HuH-7 (cell line): Measurements from ENCODE around the gene YY1AP1.
A peak's percentile ranks its signal among the peaks of the same experiment; 100 is the strongest.
"Not testable (repeated sequence)": the region's sequence is repeated elsewhere in the genome, so short reads cannot be mapped to it uniquely, and the experiment has no call there.

ENCODE experiments used
- DNase-seq: peaks from one replicate; pipeline ENCODE4 v3.0.0; 2011; ENCODE audit warnings: low spot score

The YY1AP1 gene

DNA sequence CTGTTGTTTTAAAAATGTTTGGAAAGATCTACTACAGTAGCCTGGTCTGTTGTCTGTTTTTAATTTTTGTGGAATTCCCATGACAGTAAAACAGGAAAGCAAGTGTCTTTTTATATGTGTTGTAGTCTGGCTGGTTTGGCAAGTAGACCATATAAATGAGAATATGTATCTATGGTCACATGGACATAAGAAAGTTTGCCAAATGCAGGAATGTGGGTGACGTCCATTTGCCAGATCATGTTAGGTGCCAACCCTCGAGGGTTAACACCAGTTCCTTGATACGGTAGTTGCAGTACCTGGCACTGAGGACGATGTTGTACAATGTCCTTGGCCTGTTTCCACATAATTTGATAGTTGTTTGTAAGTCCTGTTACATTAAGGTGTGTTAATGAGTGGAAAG lies 6.5 kb upstream of the YY1AP1 start:
- DNase-seq = no peak

- DNase-seq = no peak
Observed at GRCh38 chr1:155694167-155694566, 5.6 kb upstream of the YY1AP1 start.

GRCh38 chr1:155691992-155692528 lies 3.5 kb upstream of the YY1AP1 start:
- DNase-seq = no peak

- peak; percentile 89 for DNase-seq
Observed at GRCh38 chr1:155689081-155689607, 570 bp upstream of the YY1AP1 start, which contains the start of gene DAP3. DAP3 (plus strand) TSS chr1:155689091; CDS start chr1:155709780, 20,689 bp downstream.

DNA sequence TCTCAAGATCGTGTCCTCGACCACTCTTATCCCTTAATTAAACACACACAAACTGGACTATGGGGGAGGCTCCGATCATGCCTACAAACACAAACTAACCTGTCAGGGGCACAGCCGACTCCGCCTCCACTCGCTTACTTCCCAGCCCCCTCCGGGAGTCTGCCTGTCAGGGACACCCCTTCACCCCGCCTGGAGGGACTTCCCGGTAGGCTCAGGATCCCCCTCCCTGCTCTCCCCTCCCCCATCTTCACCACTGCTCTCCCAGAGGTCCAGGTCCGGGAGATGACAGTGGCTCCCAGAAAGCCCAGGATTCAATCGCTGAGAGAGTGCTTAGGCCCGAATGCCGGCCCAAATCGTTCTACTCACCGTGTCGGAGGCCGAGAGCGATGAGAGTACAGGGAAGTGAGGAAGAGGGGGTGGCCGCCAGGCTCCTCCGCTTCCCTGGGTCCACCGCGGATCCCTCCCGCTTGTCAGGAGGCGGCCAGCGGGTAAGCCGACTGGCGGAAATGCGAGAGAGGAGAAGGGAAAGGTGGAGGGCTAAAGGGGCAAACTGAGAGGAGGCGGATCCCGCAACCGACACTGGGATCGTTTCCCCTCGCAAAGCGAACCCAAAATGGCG lies 760 bp downstream of the YY1AP1 start:
- DNase-seq = not testable (repeated sequence)

- DNase-seq = no peak
Observed at GRCh38 chr1:155681776-155682175, 6.8 kb downstream of the YY1AP1 start.

- no peak for DNase-seq
Observed at GRCh38 chr1:155680531-155680930, 8.0 kb downstream of the YY1AP1 start.

- not testable (repeated sequence) for DNase-seq
Observed at GRCh38 chr1:155678992-155679391, 9.6 kb downstream of the YY1AP1 start.

DNA sequence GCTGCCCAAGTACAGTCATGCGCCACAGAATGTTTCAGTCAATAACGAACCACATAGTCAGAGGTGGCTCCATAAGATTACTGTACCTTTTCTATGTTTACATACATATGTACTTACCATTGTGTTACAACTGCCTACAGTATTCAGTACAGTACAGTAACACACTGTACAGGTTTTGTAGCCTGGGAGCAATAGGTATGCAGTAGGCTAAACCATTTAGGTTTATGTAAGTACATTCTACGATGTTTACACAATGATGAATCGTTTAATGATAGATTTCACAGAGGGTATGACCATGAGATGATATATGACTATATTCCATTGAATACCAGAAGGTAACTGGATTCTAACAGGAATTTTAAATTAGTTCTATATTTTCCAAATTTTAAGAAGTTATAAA lies 10.5 kb downstream of the YY1AP1 start:
- DNase-seq = no peak

DNA sequence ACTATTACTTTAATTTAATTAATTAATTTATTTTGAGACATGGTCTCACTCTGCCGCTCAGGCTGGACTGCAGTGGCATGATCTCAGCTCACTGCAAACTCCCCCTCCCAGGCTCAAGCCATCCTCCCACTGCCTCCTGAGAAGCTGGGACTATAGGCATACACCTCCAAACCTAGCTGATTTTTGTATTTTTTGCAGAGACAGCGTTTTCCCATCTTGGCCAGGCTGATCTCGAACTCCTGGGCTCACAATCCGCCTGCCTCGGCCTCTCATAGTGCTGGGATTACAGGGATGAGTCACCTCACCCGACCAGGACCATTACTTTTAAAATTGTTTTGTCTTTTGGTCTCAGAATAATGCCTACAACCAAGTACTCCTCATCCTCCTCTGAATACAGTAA lies 15.6 kb downstream of the YY1AP1 start:
- DNase-seq = no peak

DNA sequence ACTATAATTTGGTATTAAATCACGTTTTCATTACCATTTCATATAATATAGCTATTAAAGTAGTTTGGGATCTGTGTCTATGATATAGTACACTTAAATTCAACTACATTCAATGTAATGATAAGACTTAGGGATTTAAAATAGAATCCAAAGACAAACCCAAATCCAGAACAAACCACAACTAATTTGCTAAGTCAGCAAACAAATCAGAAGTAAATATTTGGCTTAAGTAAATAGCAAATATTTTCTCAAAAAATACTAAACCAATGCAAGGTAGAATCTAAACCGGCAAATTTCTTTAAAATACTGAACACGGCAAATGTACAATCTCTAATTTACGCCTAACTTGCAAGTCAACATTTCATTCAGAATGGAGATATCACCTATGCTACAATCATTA lies 16.8 kb downstream of the YY1AP1 start:
- DNase-seq = no peak

GRCh38 chr1:155669233-155670162 lies 19.1 kb downstream of the YY1AP1 start:
- DNase-seq = no peak

DNA sequence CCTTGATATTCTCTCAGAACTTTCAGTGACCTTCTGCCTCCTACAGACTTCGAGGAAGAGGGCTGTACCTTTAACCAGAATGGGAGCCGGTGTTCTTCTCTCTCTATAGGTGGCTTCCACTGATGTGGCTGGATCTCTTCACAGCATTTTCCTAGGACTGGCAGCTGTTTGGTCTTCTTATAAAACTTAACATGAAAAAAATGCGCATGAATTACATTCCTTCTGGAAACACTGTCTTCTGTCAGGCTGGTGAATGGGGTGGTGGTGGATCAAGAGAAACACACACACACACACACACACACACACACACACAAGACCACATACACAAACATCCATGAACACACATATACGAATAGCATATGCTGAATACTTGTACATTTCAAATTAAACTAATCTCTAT lies 27.3 kb downstream of the YY1AP1 start:
- DNase-seq = not testable (repeated sequence)

DNA sequence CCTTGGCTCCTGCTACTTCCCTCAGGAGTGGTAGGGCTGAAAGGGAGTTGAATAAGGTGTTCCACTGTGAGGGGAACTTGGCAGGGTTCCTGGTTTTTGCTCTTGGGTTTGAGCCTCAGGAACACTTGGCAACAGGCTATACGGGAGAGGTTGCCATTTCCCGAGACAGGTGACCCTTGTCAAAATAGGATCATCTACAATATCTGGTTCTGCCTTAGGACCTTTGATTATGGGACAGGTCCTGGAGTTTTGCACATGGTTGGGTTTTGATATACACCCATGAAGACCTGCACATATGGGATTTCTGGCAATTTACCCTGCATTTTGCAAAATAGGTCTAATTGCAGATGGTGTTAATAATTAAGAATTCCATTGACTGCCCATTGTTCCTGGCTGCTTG lies 31.1 kb downstream of the YY1AP1 start:
- DNase-seq = no peak

GRCh38 chr1:155652951-155653350 lies 35.6 kb downstream of the YY1AP1 start:
- DNase-seq = no peak

DNA sequence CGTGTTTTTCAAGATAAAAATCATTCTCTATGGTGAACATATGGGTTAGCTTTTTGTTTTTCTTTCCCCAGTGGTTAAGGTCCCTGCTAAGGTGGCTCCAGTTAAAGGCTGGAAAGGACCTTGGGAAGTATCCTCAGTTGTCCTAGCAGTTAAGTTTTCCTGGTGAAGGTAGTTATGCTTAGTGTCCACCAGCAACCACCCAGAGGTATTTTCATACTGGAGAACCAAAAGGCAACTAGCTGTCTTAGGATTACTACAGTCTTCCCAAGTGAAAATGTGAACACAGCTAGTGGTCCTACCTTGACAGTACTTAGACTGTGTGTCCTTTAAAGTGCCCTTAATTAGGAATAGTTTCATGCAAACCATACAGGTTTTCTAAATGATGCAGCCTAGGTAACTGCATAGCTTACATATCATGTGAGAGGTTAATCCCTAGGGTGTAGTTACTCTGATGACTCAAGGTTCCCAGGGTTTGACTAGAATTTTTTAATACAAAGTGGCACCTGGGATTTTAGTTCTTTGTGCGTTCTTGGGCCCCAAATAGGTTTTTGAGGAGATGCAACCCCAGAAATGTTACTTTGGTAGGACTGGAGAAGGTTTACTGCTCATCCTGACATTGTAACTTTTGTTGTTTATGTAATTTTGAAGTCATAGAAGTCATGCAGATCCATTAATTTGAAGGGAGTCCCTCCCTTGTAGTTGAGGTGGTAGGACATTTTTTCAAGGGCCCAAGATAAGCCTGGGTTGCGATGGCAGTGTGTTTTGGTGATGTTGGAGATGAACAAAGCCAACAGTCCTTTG lies 36.5 kb downstream of the YY1AP1 start:
- DNase-seq = no peak

- DNase-seq = no peak
Observed at GRCh38 chr1:155650231-155650757, 38.3 kb downstream of the YY1AP1 start.

GRCh38 chr1:155649676-155650075 lies 38.9 kb downstream of the YY1AP1 start:
- DNase-seq = no peak

DNA sequence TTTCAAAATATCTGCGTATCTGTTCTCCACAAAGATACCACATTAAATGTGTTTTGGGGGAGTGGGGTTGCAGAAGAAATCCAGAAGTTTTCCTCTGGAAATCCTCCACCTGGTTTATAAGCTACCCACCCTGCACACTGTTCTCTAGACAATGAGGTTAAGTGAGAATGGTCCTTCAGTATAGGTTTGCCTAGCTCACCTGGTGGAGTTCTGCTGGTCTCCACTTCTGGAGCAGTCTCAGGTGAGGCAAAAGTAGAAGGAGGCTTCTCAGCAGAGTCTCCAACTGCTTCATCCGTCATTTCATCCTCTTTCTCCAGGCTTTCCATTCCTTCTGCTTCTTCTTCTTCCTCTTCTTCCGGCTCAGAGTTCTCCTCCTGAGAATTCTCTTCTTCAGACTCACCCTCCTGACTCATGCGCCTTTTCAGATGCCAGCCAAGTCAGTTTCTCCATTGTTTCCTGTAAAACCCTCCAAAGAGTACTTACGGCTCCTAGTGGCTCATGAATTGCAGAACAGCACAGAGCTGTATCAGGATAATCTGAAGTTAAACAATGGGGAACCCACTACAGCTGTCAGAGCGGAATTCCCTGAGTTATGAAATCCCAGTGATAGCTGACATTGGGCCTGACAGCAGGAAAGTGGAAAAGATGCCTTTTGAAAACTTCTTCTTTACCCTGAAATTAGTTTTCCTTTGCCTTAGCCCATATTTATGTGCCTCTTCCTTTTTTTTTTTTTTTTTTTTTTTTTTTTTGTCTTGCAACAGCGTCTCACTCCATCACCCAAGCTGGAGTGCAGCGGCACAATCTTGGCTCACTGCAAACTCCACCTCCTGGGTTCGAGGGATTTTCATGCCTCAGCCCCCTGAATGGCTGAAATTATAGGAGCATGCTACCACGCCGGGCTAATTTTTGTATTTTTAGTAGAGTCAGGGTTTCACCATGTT lies 40.1 kb downstream of the YY1AP1 start:
- peak; percentile 79 for DNase-seq

- DNase-seq = no peak
Observed at GRCh38 chr1:155646307-155646706, 42.3 kb downstream of the YY1AP1 start.

GRCh38 chr1:155645648-155646047 lies 42.9 kb downstream of the YY1AP1 start:
- DNase-seq = no peak
